Choroid plexus epithelial cell (primary cell): Measurements from ENCODE around the gene PTN.

Source experiments
- DNase-seq: peaks from one replicate; pipeline ENCODE4 v3.0.0-alpha.2; 2010; ENCODE audit warnings: low read depth
- H3K4me3 ChIP-seq: 2 replicates; pipeline ENCODE4 v1.5.1; 2011; ENCODE audit warnings: low read depth, mild to moderate bottlenecking, control low read depth, low read length, moderate library complexity
- CTCF ChIP-seq: conservative IDR thresholded peaks from 2 replicates; pipeline ENCODE4 v1.5.1; 2011; ENCODE audit warnings: low read depth, mild to moderate bottlenecking, control low read depth, inconsistent platforms, low read length, moderate library complexity

The PTN gene

GRCh38 chr7:137343281-137343841 is at the start of gene PTN:
Gene PTN, minus strand, starts transcription at chr7:137343733. Its CDS starts 88,760 bp downstream, at chr7:137254973.
- DNase-seq = peak; percentile 36
- H3K4me3 ChIP-seq = peak within 1 kb of the TSS; percentile 55
- peak; percentile 3 for TF ChIP-seq CTCF

- DNase-seq = no peak
- TF ChIP-seq CTCF = no peak
- no peak overlapping the region for H3K4me3 ChIP-seq
These were observed 46.5 kb upstream of the PTN start for GRCh38 chr7:137390076-137390475.

- DNase-seq = no peak
- no peak for TF ChIP-seq CTCF
- no peak overlapping the region for H3K4me3 ChIP-seq
These were observed 45.4 kb upstream of the PTN start for GRCh38 chr7:137388916-137389315.

GRCh38 chr7:137386966-137387365 is 43.4 kb upstream of the PTN start:
- TF ChIP-seq CTCF = no peak
- DNase-seq = no peak
- no peak overlapping the region for H3K4me3 ChIP-seq

GRCh38 chr7:137381045-137381444 is 37.5 kb upstream of the PTN start:
- no peak for DNase-seq
- no peak overlapping the region for H3K4me3 ChIP-seq
- no peak for TF ChIP-seq CTCF

GRCh38 chr7:137373507-137373906 is 30.0 kb upstream of the PTN start:
- DNase-seq = no peak
- no peak for TF ChIP-seq CTCF
- no peak overlapping the region for H3K4me3 ChIP-seq

GRCh38 chr7:137371616-137372015 is 28.1 kb upstream of the PTN start:
- DNase-seq = no peak
- no peak for TF ChIP-seq CTCF
- H3K4me3 ChIP-seq = no peak overlapping the region
